GM23338 (cell line): ENCODE measurements around the gene PDGFRB. TPM values are rescaled to one million over a fixed set of nuclear protein-coding genes. Genes with fewer than 3 reads are reported as not detected.

Source experiments
- ATAC-seq: fragments of 200-7000 bp; cut with Tn5 transposase; 3 replicates; pipeline ENCODE4 v1.9.1; 2020
- DNase-seq: peaks from one replicate; pipeline ENCODE4 v3.0.0-alpha.2; 2015; ENCODE audit warnings: low spot score
- H2AFZ ChIP-seq: fragments of 200-600 bp; sonication (generic); 2 replicates; pipeline ENCODE4 v1.8.0; 2016; ENCODE audit warnings: antibody characterized with exemption, mild to moderate bottlenecking, moderate library complexity
- H3F3A ChIP-seq: fragments of 200-600 bp; sonication (generic); replicated peaks from 2 replicates; pipeline ENCODE4 v1.8.0; 2017; ENCODE audit warnings: antibody characterized with exemption, mixed run types, low read depth
- H3K27ac ChIP-seq: fragments of 200-600 bp; sonication (generic); 2 replicates; pipeline ENCODE4 v1.6.1; 2016; ENCODE audit warnings: low read depth
- H3K27me3 ChIP-seq: fragments of 200-600 bp; sonication (generic); 2 replicates; pipeline ENCODE4 v1.8.0; 2016; ENCODE audit warnings: mild to moderate bottlenecking, mixed run types, moderate library complexity; ENCODE audit not compliant: insufficient read depth
- H3K36me3 ChIP-seq: fragments of 200-600 bp; sonication (generic); 2 replicates; pipeline ENCODE4 v1.8.0; 2016; ENCODE audit warnings: mild to moderate bottlenecking; ENCODE audit not compliant: insufficient read depth
- H3K4me1 ChIP-seq: fragments of 200-600 bp; sonication (generic); 2 replicates; pipeline ENCODE4 v1.8.0; 2016; ENCODE audit warnings: mild to moderate bottlenecking, moderate library complexity; ENCODE audit not compliant: insufficient read depth
- H3K4me2 ChIP-seq: fragments of 200-600 bp; sonication (generic); 2 replicates; pipeline ENCODE4 v1.7.1; 2017; ENCODE audit warnings: mixed run types
- H3K4me3 ChIP-seq: fragments of 200-600 bp; sonication (generic); 2 replicates; pipeline ENCODE4 v1.6.1; 2016; ENCODE audit warnings: mixed run types
- H3K79me2 ChIP-seq: fragments of 200-600 bp; sonication (generic); replicated peaks from 2 replicates; pipeline ENCODE4 v1.8.0; 2017; ENCODE audit warnings: mild to moderate bottlenecking; ENCODE audit not compliant: insufficient read depth
- H3K9me2 ChIP-seq: fragments of 200-600 bp; sonication (generic); 2 replicates; pipeline ENCODE4 v1.8.0; 2017; ENCODE audit not compliant: insufficient read depth
- H4K20me1 ChIP-seq: fragments of 200-600 bp; sonication (generic); replicated peaks from 2 replicates; pipeline ENCODE4 v1.8.0; 2017; ENCODE audit warnings: mild to moderate bottlenecking; ENCODE audit not compliant: insufficient read depth
- H3K27ac Mint-ChIP-seq: 2 replicates; pipeline ENCODE4 v1.8.0; 2020; ENCODE audit warnings: inconsistent platforms, mild to moderate bottlenecking, moderate library complexity, mixed read lengths
- H3K27me3 Mint-ChIP-seq: 3 replicates; pipeline ENCODE4 v1.8.0; 2022; ENCODE audit warnings: low read depth, mild to moderate bottlenecking, moderate library complexity, mixed read lengths, inconsistent platforms; ENCODE audit not compliant: insufficient read depth, poor library complexity
- H3K36me3 Mint-ChIP-seq: 3 replicates; pipeline ENCODE4 v1.8.0; 2021; ENCODE audit warnings: low read depth, mild to moderate bottlenecking, inconsistent platforms, moderate library complexity, mixed read lengths
- H3K4me1 Mint-ChIP-seq: 3 replicates; pipeline ENCODE4 v1.8.0; 2020; ENCODE audit warnings: mild to moderate bottlenecking, inconsistent platforms, mixed read lengths
- H3K4me3 Mint-ChIP-seq: 3 replicates; pipeline ENCODE4 v1.8.0; 2021; ENCODE audit warnings: moderate library complexity, mild to moderate bottlenecking, inconsistent platforms, mixed read lengths
- H3K9me3 Mint-ChIP-seq: 3 replicates; pipeline ENCODE4 v1.8.0; 2020; ENCODE audit warnings: moderate library complexity, mild to moderate bottlenecking, inconsistent platforms, mixed read lengths
- CTCF ChIP-seq, 2 experiments: fragments of 200-600 bp in 1 of 2; sonication (generic) in 1 of 2; conservative IDR thresholded peaks; 2 replicates each; pipeline versions ENCODE4 v1.5.1 to v1.6.1; 2016 to 2017; ENCODE audit warnings: antibody characterized with exemption in 2 of 2, low read depth in 2 of 2, mild to moderate bottlenecking in 2 of 2, moderate library complexity in 1 of 2
- EZH2 ChIP-seq: fragments of 200-600 bp; sonication (generic); IDR thresholded peaks from one replicate; pipeline ENCODE4 v1.8.0; 2017; ENCODE audit warnings: antibody characterized with exemption, mild to moderate bottlenecking, low read depth; ENCODE audit not compliant: unreplicated experiment
- EZH2phosphoT487 ChIP-seq: fragments of 200-600 bp; sonication (generic); IDR thresholded peaks from one replicate; pipeline ENCODE4 v1.8.1; 2018; ENCODE audit warnings: antibody characterized with exemption; ENCODE audit not compliant: unreplicated experiment
- JUNB ChIP-seq: IDR thresholded peaks from one replicate; pipeline ENCODE4 v1.6.1; 2016; ENCODE audit warnings: antibody characterized with exemption; ENCODE audit not compliant: unreplicated experiment
- REST ChIP-seq: IDR thresholded peaks from one replicate; pipeline ENCODE4 v1.6.1; 2018; ENCODE audit warnings: antibody characterized with exemption; ENCODE audit not compliant: unreplicated experiment
- ZNF114 ChIP-seq: fragments of 250-450 bp; sonication (Bioruptor Pico); IDR thresholded peaks from 2 replicates; pipeline ENCODE4 v1.5.0; 2020; ENCODE audit warnings: mild to moderate bottlenecking, moderate library complexity
- ZNF331 ChIP-seq: fragments of 250-450 bp; sonication (Bioruptor Pico); IDR thresholded peaks from 2 replicates; pipeline ENCODE4 v1.5.0; 2020; ENCODE audit warnings: low read depth, mild to moderate bottlenecking, moderate library complexity
- ZNF462 ChIP-seq: fragments of 250-450 bp; sonication (Bioruptor Pico); IDR thresholded peaks from 2 replicates; pipeline ENCODE4 v1.5.0; 2020; ENCODE audit warnings: mild to moderate bottlenecking, moderate library complexity
- polyA plus RNA-seq: library from polyadenylated mRNA; unstranded; fragments of >200 nt; fragmentation: Nextera tagmentation; extraction: Ambion mirVana; gene quantifications from 2 replicates; pipeline ENCODE4 v1.2.1, GENCODE V29; 2016
- total RNA-seq: library from RNA; depleted of rRNA; stranded (reverse); fragments of >200 nt; shearing (Covaris generic); gene quantifications from 2 replicates; pipeline ENCODE4 v1.2.3, GENCODE V29; 2014

The PDGFRB gene
- total and polyA plus RNA-seq, 2 experiments from 2014 or later = 4.5 to 11.3 TPM

- Histone ChIP-seq H2AFZ (no peak overlapping the region), H4K20me1 (no peaks in the 10 kb centered on the region), H3K79me2 (no peaks in the 10 kb centered on the region), H3K27ac (no peak overlapping the region), H3K36me3 (no peaks in the 10 kb centered on the region), H3F3A (no peaks in the 10 kb centered on the region), H3K9me2 (no peaks in the 10 kb centered on the region), H3K4me3 (no peak overlapping the region), H3K4me1 (peaks cover 12% of the 10 kb centered on the region), H3K4me2 (no peak overlapping the region), H3K27me3 (no peaks in the 10 kb centered on the region)
- H3K4me1 Mint-ChIP-seq = peaks cover 8% of the 10 kb centered on the region; the same call in 2 of the 3 replicates
- DNase-seq (no peak), ATAC-seq (no peak)
- no peaks in the 10 kb centered on the region for H3K36me3 Mint-ChIP-seq
- no peaks in the 10 kb centered on the region for H3K9me3 Mint-ChIP-seq
- no peak for TF ChIP-seq EZH2
- no peak overlapping the region for H3K4me3 Mint-ChIP-seq
- no peak overlapping the region for H3K27ac Mint-ChIP-seq
- H3K27me3 Mint-ChIP-seq = peaks cover 8% of the 10 kb centered on the region
Observed at GRCh38 chr5:150080696-150081435, 74.8 kb downstream of the PDGFRB start.

- no peaks in the 10 kb centered on the region for H3K36me3 Mint-ChIP-seq
- H2AFZ ChIP-seq = no peak overlapping the region
- no peaks in the 10 kb centered on the region for H4K20me1 ChIP-seq
- H3K4me3 ChIP-seq = no peak overlapping the region
- no peaks in the 10 kb centered on the region for H3F3A ChIP-seq
- no peak overlapping the region for H3K4me3 Mint-ChIP-seq
- H3K27ac Mint-ChIP-seq = no peak overlapping the region
- DNase-seq (no peak), ATAC-seq (no peak)
- no peaks in the 10 kb centered on the region for H3K27me3 ChIP-seq
- H3K36me3 ChIP-seq = no peaks in the 10 kb centered on the region
- H3K27me3 Mint-ChIP-seq = peaks cover 6% of the 10 kb centered on the region
- H3K4me1 ChIP-seq = peaks cover 12% of the 10 kb centered on the region
- no peaks in the 10 kb centered on the region for H3K79me2 ChIP-seq
- no peak overlapping the region for H3K4me2 ChIP-seq
- no peak overlapping the region for H3K27ac ChIP-seq
- H3K9me2 ChIP-seq = no peaks in the 10 kb centered on the region
- peaks cover 8% of the 10 kb centered on the region; the same call in 2 of the 3 replicates for H3K4me1 Mint-ChIP-seq
- no peaks in the 10 kb centered on the region for H3K9me3 Mint-ChIP-seq
- TF ChIP-seq EZH2phosphoT487 (no peak), ZNF114 (CRISPR knock-in tag) (no peak), REST (no peak), ZNF462 (CRISPR knock-in tag) (no peak), JUNB (no peak), ZNF331 (CRISPR knock-in tag) (no peak), EZH2 (no peak), CTCF (conservative IDR thresholded peaks at IDR 0.05; ENCODE audit: low read depth in 2 of 2) (no peak)
Observed at GRCh38 chr5:150079909-150080461, 75.7 kb downstream of the PDGFRB start.
